PC-3 (cell line): ENCODE results near the gene GSK3B. TPM values are rescaled to one million over a fixed set of nuclear protein-coding genes. Genes with fewer than 3 reads are reported as not detected.
A peak's percentile ranks its signal among the peaks of the same experiment; 100 is the strongest.

ENCODE experiments used
- ATAC-seq: fragments of 200-7000 bp; cut with Tn5 transposase; 2 replicates; pipeline ENCODE4 v1.9.1; 2020; ENCODE audit warnings: mild to moderate bottlenecking, moderate library complexity
- BruUV-seq: library from RNA; stranded (reverse); fragments of 400-500 nt; replicated peaks from 2 replicates; lab custom pipeline; 2021; lab: Mats Ljungman, UMichigan
- CTCF ChIA-PET: fragments of 300-600 bp; sonication (Branson Sonifier 250); formaldehyde crosslinking; loops from one replicate; lab custom pipeline; 2022; ENCODE audit warnings: antibody characterized with exemption; lab: Charles Lee
- POLR2A ChIA-PET: fragments of 300-600 bp; sonication (Branson Sonifier 250); formaldehyde crosslinking; loops from one replicate; lab custom pipeline; 2022; ENCODE audit warnings: antibody characterized with exemption; ENCODE audit not compliant: unreplicated experiment; lab: Charles Lee
- DNase-seq: peaks from one replicate; pipeline ENCODE4 v3.0.0-alpha.2; 2015
- H2AFZ ChIP-seq: fragments of 300-600 bp; sonication (generic); 2 replicates; pipeline ENCODE4 v1.6.0; 2016; ENCODE audit warnings: antibody characterized with exemption, low read length
- H3F3A ChIP-seq: fragments of 300-600 bp; sonication (generic); one replicate; pipeline ENCODE4 v1.6.0; 2017; ENCODE audit warnings: antibody characterized with exemption, low read length, control low read depth, mild to moderate bottlenecking; ENCODE audit not compliant: unreplicated experiment
- H3K27ac ChIP-seq: fragments of 300-600 bp; sonication (generic); 2 replicates; pipeline ENCODE4 v1.5.1; 2016; ENCODE audit warnings: mild to moderate bottlenecking, low read length
- H3K27me3 ChIP-seq: fragments of 300-600 bp; sonication (generic); 2 replicates; pipeline ENCODE4 v1.6.1; 2016; ENCODE audit warnings: low read length, mixed read lengths
- H3K36me3 ChIP-seq: fragments of 300-600 bp; sonication (generic); 2 replicates; pipeline ENCODE4 v1.6.1; 2016; ENCODE audit warnings: low read depth, mixed run types, low read length, mixed read lengths
- H3K4me1 ChIP-seq: fragments of 300-600 bp; sonication (generic); 2 replicates; pipeline ENCODE4 v1.5.1; 2016; ENCODE audit warnings: low read length; ENCODE audit not compliant: insufficient read depth
- H3K4me2 ChIP-seq: fragments of 300-600 bp; sonication (generic); 2 replicates; pipeline ENCODE4 v1.6.0; 2016; ENCODE audit warnings: low read length
- H3K4me3 ChIP-seq: fragments of 300-600 bp; sonication (generic); 2 replicates; pipeline ENCODE4 v1.5.1; 2016; ENCODE audit warnings: mild to moderate bottlenecking, low read length, mixed read lengths
- H3K79me2 ChIP-seq: fragments of 300-600 bp; sonication (generic); 2 replicates; pipeline ENCODE4 v1.6.1; 2017; ENCODE audit warnings: low read length, mixed read lengths
- H3K9ac ChIP-seq: fragments of 300-600 bp; sonication (generic); 2 replicates; pipeline ENCODE4 v1.6.0; 2016; ENCODE audit warnings: mild to moderate bottlenecking, low read length
- H3K9me2 ChIP-seq: fragments of 300-600 bp; sonication (generic); replicated peaks from 2 replicates; pipeline ENCODE4 v1.6.1; 2016; ENCODE audit warnings: mixed run types, low read length, mixed read lengths
- H3K9me3 ChIP-seq: fragments of 300-600 bp; sonication (generic); 2 replicates; pipeline ENCODE4 v1.6.1; 2016; ENCODE audit warnings: low read length, mixed read lengths
- H4K20me1 ChIP-seq: fragments of 300-600 bp; sonication (generic); 2 replicates; pipeline ENCODE4 v1.6.1; 2016; ENCODE audit warnings: low read length, mixed read lengths
- EZH2 ChIP-seq: fragments of 300-600 bp; sonication (generic); IDR thresholded peaks from one replicate; pipeline ENCODE4 v1.6.1; 2017; ENCODE audit warnings: antibody characterized with exemption, mild to moderate bottlenecking, low read length; ENCODE audit not compliant: unreplicated experiment
- EZH2phosphoT487 ChIP-seq: fragments of 300-600 bp; sonication (generic); IDR thresholded peaks from 2 replicates; pipeline ENCODE4 v1.6.1; 2018; ENCODE audit warnings: mild to moderate bottlenecking, antibody characterized with exemption, low read length, borderline replicate concordance
- intact Hi-C: fragments of 100-400 bp; cut with micrococcal nuclease; formaldehyde crosslinking; loops from 2 replicates; pipeline ENCODE4 v1.9.0; 2023
- total RNA-seq: library from RNA; depleted of rRNA; stranded (reverse); fragments of >200 nt; gene quantifications from 2 replicates; pipeline ENCODE4 v1.2.3, GENCODE V29; 2014
- TF ChIP-seq, protein P1 (sequence below): fragments of 300-600 bp; sonication (generic); conservative IDR thresholded peaks from 2 replicates; pipeline ENCODE4 v1.5.1; 2017; ENCODE audit warnings: antibody characterized with exemption, low read depth, mild to moderate bottlenecking, low read length

The GSK3B gene
- total RNA-seq, 1 experiment from 2014 or later, result 55.8 TPM

DNA sequence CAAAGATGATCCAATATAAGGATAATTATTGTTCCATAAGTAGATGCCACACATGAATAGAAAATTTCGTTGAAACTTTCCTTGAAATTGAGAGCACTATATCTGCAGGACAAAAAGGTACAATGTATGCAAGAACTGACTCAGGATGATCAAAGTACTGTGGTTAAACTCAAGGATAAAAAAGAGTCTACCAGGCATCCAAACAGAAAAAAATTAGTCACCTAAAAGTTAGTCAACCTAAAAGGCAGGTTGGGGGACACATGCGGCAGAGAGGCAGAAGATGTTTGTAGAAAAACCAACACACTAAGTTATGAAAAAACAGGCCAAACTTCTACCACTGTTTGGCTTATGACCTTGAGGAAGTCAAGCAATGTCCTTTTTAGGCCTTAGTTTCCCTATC is 68.7 kb downstream of the GSK3B start:
- intact Hi-C loops, result loop anchor here (5.0 kb wide), 1 partner anchor 133 kb away; no protein-coding TSS in a partner anchor
- peaks cover 97% of the 10 kb centered on the region for H3K79me2 ChIP-seq
- H3K27me3 ChIP-seq, result no peaks in the 10 kb centered on the region
- peak; percentile 71 for DNase-seq
- TF ChIP-seq EZH2 (no peak), EZH2phosphoT487 (no peak)
- TF ChIP-seq, protein P1, sequence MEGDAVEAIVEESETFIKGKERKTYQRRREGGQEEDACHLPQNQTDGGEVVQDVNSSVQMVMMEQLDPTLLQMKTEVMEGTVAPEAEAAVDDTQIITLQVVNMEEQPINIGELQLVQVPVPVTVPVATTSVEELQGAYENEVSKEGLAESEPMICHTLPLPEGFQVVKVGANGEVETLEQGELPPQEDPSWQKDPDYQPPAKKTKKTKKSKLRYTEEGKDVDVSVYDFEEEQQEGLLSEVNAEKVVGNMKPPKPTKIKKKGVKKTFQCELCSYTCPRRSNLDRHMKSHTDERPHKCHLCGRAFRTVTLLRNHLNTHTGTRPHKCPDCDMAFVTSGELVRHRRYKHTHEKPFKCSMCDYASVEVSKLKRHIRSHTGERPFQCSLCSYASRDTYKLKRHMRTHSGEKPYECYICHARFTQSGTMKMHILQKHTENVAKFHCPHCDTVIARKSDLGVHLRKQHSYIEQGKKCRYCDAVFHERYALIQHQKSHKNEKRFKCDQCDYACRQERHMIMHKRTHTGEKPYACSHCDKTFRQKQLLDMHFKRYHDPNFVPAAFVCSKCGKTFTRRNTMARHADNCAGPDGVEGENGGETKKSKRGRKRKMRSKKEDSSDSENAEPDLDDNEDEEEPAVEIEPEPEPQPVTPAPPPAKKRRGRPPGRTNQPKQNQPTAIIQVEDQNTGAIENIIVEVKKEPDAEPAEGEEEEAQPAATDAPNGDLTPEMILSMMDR, result no peak
- POLR2A ChIA-PET, result no interaction called here
- H2AFZ ChIP-seq, result no peak overlapping the region
- no peaks in the 10 kb centered on the region for H3F3A ChIP-seq
- H3K9me2 ChIP-seq, result no peaks in the 10 kb centered on the region
- no TSS peak for BruUV-seq
- CTCF ChIA-PET, result interaction anchor here (1.0 kb wide), 1 partner anchor 134 kb away, joined by 3 read pairs; no protein-coding TSS in a partner anchor
- H3K9me3 ChIP-seq, result no peaks in the 10 kb centered on the region
- H3K9ac ChIP-seq, result no peak overlapping the region
- H3K4me1 ChIP-seq, result peaks cover 13% of the 10 kb centered on the region
- H3K27ac ChIP-seq, result peak overlapping the region; percentile 9
- H3K36me3 ChIP-seq, result no peaks in the 10 kb centered on the region
- peaks cover 74% of the 10 kb centered on the region for H4K20me1 ChIP-seq
- H3K4me2 ChIP-seq, result peak overlapping the region; percentile 38
- ATAC-seq, result peak; percentile 83
- H3K4me3 ChIP-seq, result peak overlapping the region; percentile 3; the same call in 1 of the 2 replicates

DNA sequence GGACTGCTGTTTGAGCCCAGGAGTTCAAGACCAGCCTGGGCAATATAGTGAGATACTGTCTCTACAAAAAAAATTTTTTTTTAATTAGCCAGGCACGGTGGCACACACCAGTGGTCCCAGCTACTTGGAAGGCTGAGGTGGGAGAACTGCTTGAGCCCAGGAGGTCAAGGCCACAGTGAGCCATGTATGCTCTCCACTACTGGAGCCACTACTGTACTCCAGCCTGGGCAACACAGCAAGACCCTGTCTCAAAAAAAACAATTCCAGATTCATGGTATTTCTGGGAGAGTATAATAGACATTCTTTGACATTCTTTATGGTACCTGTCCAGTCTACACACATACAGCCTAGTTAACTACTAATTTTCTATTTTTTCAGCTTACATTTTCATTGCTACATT is 70.1 kb downstream of the GSK3B start:
- no TSS peak for BruUV-seq
- Histone ChIP-seq H3K36me3 (no peaks in the 10 kb centered on the region), H3K4me2 (no peak overlapping the region), H3K4me3 (no peak overlapping the region), H3K9me2 (no peaks in the 10 kb centered on the region), H3K4me1 (peaks cover 13% of the 10 kb centered on the region), H3F3A (no peaks in the 10 kb centered on the region), H3K27ac (no peak overlapping the region), H3K27me3 (no peaks in the 10 kb centered on the region), H3K9ac (no peak overlapping the region), H3K79me2 (peaks cover 97% of the 10 kb centered on the region), H4K20me1 (peaks cover 76% of the 10 kb centered on the region), H2AFZ (no peak overlapping the region), H3K9me3 (no peaks in the 10 kb centered on the region)
- no peak for ATAC-seq
- ChIA-PET POLR2A (no interaction called here), CTCF (no interaction called here)
- no peak for TF ChIP-seq EZH2
- DNase-seq, result no peak
- intact Hi-C loops, result no loop called here

DNA sequence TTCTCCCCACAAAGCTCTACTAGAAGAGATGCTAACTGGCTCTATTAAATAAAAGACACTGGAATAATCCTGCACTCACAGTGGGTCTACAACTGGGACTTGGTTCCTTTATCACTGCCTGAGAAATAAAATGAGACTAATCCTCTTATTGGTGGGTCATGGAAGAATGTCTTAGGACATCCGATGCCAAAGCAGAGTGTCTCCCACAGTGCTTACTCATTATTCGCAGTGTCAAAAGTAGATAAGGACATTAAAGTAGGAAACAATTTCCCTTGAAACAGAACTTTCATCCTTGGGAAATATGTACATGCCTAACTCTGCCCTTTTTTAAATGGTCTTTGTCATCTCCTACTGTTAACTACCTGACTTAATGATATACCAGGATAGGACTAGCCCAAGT is 71.5 kb downstream of the GSK3B start:
- Histone ChIP-seq H3K79me2 (peaks cover 97% of the 10 kb centered on the region), H3K9me3 (no peaks in the 10 kb centered on the region), H3K4me2 (no peak overlapping the region), H3K27ac (no peak overlapping the region), H4K20me1 (peaks cover 64% of the 10 kb centered on the region), H3K4me3 (no peak overlapping the region), H3K9me2 (no peaks in the 10 kb centered on the region), H3K36me3 (no peaks in the 10 kb centered on the region), H3K9ac (no peak overlapping the region), H3F3A (no peaks in the 10 kb centered on the region), H2AFZ (no peak overlapping the region), H3K4me1 (peaks cover 13% of the 10 kb centered on the region), H3K27me3 (no peaks in the 10 kb centered on the region)
- CTCF ChIA-PET, result no interaction called here
- intact Hi-C loops, result no loop called here
- TF ChIP-seq EZH2 (no peak), EZH2phosphoT487 (no peak)
- TF ChIP-seq, protein P1, result no peak
- DNase-seq (no peak), ATAC-seq (no peak)
- POLR2A ChIA-PET, result interaction anchor here (0.6 kb wide), 1 partner anchor 47 kb away, joined by 5 read pairs; no protein-coding TSS in a partner anchor
- BruUV-seq, result no TSS peak
